HG03575 (cell line): ENCODE data around the gene PJA2.

Source experiments
- ATAC-seq: cut with Tn5 transposase; IDR thresholded peaks from one replicate; pipeline ENCODE4 v1.9.1; 2021; ENCODE audit not compliant: unreplicated experiment, insufficient number of reproducible peaks, low FRiP score; ENCODE audit errors: extremely low read depth

PJA2 gene

GRCh38 chr5:109411149-109411514, 1.4 kb upstream of the PJA2 start:
- no peak for ATAC-seq

DNA sequence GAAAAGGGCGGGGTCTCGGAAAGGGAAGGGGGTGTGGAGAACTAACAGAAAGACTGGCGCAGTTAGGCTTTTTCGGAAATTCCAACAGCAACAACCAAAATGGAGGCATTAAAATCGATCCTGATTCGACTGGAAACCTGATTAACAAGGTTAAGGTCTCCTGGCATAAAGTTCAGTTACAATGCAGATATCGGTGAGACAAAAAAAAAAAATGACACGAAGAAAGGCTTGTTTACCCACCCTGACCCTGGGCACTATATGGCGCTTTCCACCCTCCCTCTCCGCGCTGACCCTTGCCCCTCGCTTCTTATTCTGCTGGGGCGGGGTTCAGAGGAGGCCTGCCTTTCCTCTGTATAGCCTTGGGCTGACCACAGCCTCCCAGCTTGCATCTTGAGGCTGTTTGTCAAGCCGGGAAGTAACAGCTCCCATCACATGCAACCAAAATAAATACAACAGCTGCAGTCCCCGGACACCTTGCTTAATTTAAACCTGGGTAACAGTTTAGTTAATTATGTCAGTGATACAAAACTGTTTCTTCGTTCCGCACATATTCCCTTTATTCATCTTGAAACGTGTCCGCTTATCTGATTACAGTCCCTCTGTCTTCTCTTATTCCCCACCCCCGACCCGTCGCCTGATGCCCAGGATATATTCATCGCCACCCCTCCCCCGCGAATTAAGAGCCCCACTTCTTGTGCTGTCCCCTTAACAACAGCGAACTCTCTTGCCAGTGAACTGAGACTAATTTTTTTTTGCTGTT, 795 bp upstream of the PJA2 start:
- no peak for ATAC-seq

GRCh38 chr5:109408991-109409843, 557 bp downstream of the PJA2 start:
- ATAC-seq = peak; percentile 8

DNA sequence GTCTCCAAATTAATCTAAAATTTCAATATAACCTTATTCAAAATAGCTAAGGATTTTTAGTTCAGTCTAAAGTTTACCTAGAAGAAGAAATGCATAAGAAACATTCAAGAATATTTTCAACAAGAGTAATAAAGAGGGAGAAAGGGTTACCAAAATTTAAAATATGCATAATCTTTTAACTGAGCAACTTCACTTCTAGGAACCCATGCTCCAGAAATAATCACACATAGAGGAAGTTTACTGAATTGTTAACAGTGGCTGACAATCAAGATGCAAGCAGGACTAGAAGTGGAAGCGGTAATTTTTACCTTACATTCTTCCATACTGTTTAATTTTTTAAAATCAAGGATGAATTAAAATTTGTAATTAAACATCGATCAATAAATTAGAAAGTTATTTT, 1.9 kb downstream of the PJA2 start:
- no peak for ATAC-seq

DNA sequence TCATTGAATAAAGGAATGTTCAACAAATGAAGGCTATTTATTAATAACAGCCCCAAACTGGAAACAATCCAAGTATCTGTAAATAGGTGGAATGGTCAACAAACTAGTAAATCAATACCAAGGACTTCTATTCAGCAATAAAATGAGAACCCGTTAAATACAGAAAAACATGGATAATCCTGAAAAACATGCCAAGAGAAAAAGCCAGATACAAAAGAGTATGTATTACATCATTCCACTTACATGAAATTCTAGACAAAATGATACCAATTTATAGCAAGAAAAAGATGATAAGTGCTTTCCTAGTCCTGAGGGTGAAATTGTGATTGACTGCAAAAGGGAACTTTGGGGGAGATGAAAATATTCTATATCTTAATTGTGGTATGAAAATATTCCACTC, 3.1 kb downstream of the PJA2 start:
- ATAC-seq = no peak

DNA sequence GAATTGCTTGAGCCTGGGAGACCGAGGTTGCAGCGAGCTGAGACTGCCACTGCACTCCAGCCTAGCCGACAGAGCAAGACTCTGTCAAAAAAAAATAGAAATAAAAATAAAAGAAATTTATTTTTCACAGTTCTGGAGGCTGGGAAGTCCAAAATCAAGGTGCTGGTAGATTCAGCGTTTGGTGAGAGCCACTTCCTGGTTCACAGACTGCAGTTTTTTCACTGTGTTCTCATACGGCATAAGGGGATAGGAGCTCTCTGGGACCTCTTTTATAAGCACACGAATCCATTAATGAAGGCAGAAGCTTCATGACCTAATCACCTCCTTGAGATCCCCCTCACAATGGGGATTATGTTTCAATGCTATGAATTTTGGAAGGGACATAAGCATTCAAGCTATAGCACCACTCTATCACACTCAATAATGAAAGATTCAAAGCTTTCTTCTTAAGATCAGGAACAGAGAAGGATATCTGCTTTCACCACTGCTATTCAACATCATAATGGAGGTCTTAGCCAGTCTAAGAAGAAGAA, 5.3 kb downstream of the PJA2 start:
- ATAC-seq = no peak

- no peak for ATAC-seq
Measured at GRCh38 chr5:109403469-109403868, 6.3 kb downstream of the PJA2 start.

GRCh38 chr5:109399092-109399759, 10.5 kb downstream of the PJA2 start:
- ATAC-seq = no peak

- ATAC-seq = no peak
Measured at GRCh38 chr5:109396965-109397364, 12.8 kb downstream of the PJA2 start.

DNA sequence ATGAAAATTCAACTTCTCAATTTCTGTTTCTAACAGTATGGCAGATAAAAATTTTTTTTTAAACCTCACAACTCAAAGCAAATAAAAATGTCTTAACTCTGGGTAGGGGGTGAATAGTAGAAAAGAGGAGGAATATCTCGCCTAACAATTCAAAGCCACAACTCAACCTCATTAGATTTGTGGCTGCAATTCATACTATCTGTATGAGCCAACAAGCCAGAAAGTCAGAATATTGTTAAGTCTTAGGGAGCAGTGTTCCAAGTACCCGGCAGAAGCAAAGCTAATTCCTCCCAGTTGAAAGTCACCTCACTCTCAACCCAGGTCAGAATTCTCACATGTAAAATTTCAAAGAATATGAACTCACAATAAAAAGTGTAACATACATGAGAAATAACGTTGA, 15.0 kb downstream of the PJA2 start:
- no peak for ATAC-seq

GRCh38 chr5:109390188-109390587, 19.6 kb downstream of the PJA2 start:
- no peak for ATAC-seq

DNA sequence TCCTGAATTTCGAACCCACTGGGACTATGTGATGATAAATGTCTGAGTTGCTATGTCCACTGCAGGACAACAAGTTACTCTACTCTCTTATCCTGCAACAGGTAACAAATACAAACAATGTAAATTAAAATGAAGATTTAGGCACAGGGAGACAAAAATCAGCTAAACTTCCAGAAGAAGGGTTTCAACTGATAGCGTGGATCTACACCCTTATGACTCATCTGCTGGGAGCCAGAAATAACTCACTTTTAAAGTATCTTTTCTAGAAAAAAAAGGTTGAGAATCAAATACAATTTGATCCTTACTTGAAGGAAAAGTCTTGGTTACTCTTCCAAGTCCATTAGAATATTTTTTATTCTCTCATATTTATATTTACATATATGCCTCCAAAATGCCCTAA, 21.4 kb downstream of the PJA2 start:
- ATAC-seq = no peak

- no peak for ATAC-seq
Measured at GRCh38 chr5:109387408-109387974, 22.3 kb downstream of the PJA2 start.

DNA sequence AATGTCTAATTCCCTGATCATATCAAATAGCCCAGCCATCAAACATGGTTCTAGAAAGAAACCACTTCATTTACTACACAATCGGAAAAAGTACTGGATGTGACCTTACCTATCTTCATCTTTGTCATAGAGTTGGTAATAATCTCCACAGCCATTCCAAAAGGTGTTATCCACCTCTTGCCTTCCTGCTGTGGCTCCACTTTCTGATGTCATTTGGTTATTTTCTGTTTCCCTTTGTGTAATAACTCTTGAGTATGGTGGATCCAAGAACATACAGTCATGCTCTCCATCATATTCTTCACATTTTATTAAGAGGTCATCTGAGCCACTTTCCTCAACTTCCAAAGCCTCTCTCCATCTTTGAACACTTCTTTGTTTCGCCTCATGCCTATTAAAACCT, 31.7 kb downstream of the PJA2 start:
- ATAC-seq = no peak

GRCh38 chr5:109374625-109375024, 35.1 kb downstream of the PJA2 start:
- no peak for ATAC-seq

- no peak for ATAC-seq
Measured at GRCh38 chr5:109373932-109374331, 35.8 kb downstream of the PJA2 start.

- ATAC-seq = no peak
Measured at GRCh38 chr5:109370343-109370742, 39.4 kb downstream of the PJA2 start.

DNA sequence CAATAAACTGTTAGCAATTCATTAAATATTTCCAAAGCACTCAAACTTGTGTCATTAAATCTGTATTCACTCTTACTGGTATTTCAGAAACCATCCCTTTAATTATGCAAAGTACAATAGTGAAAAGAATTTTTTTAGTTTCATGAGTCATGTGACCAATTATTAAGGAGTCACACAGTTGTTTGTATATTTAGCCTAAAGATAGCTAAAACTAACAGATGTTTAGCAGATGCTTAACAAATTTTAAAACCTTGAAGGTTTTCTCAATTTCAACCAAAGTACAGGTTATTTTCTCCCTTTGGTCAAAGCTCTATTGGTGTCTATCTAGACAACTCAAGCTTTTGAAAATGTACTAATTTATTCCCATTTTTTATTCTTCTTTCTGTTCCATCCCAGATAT, 44.1 kb downstream of the PJA2 start:
- ATAC-seq = no peak

GRCh38 chr5:109364977-109365376, 44.8 kb downstream of the PJA2 start:
- ATAC-seq = no peak
